HG02884 (cell line): ENCODE results near the gene MAN1C1.

Experiments
- ATAC-seq: cut with Tn5 transposase; IDR thresholded peaks from one replicate; pipeline ENCODE4 v1.9.1; 2021; ENCODE audit warnings: mild to moderate bottlenecking, moderate library complexity; ENCODE audit not compliant: unreplicated experiment

Gene MAN1C1

DNA sequence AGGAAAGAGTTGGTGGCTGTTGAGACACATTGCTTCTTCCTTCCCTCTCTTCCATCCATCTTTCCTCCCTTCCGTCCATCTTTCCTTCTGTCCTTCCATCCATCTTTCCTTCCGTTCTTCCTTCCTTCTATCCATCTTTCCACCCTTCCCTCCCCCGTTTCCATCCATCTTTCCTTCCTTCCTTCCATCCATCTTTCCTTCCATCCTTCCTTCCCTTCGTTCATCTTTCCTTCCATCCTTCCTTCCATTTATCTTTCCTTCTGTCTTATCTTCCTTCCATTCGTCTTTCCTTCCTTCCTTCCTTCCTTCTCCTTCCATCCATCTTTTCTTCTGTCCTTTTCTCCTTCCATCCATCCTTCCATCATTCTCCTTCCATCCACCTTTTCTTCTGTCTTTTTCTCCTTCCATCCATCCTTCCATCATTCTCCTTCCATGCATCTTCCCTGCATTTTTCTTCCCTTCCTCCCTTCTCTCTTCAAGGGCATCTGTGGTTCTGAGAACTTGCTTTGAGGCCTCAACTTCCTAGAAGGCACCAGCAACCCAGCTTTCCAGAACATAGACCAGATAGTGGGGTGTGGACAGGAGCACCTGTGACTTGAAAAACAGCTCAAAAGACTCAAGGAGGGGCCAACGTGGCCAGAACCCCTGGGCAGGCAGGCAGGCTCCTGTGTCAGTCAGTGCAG lies 134.5 kb downstream of the MAN1C1 start:
- ATAC-seq: no peak

DNA sequence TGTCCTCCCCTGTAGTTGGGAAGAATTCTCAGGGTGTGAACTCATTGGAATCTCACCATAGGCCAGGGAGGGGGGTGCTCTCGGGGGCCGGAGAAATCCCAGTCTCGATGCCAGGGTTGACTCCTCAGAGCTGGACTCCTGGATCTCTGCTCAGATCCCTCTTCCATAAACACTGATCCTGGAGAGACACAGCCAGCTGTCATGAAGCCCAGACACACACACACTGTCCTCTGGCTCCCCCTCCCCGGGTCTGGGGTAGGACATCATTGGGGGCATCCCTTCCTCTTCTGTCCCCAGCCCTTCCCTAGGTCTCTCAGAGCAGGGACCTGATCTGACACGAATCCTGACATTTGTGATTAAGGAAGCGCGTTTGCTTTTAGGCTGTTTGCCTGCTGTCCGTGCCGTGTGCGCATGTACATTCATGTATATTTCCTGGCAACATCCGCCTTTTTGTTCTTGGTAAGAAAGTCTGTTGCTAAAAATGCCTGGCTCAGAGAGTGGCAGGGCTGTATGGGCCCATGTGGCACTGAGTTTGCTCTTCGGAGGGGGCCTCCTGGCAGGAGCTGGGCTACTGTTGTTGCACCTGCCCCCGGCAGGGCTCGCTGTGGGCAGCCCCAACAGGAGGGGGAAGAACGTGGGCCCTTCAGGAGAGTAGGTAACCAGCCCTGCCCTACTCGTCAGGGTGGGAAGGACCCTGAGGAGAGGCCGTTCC lies 138.0 kb downstream of the MAN1C1 start:
- no peak for ATAC-seq

DNA sequence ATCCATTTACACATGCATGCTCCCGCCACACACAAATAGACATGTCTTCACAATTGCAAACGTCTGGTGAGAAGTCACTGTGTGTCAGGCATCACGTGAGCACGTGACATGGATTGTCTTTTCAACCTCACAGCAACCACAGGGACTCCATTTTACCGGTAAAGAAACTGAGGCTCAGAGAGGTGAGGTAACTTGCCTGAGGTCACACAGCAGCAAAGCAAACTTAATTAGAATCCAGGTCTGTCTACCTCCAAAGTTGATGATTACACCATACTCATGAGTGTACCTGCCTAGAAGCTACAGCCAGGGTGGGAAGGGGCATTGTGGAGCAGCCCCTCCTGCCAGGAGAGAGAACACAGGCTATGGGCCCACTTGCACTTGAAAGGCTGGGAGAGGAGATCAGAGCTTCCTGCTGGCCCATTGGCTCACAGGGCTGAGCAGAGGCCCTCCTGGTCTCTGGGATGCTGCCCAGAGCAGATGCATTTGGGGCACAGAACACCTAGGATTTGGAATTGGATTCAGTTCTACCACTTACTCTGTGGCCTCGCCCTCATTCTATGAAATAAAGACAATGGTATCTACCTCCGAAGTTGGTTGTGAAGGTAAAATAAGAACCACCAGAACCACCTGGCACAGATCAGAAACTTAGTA lies 139.0 kb downstream of the MAN1C1 start:
- no peak for ATAC-seq

DNA sequence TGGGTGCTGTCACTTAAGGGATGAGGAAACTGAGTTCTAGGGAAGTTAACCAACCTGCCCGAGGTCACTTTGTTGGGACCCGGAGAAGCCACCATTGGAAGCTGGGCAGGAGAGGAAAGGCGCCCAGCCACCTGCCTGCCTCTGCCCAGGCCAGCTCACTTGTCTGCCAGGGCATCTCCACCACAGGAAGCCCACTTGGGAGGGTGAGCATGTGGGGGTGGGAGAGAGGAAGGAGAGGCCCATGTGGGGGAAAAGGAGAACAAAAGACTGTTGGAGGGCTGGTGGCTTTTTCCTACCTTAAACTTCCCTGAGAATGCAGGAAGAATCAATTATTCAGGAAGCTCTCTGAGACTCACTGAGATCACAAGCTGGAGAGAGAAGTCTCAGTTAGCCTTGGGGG lies 139.6 kb downstream of the MAN1C1 start:
- no peak for ATAC-seq

DNA sequence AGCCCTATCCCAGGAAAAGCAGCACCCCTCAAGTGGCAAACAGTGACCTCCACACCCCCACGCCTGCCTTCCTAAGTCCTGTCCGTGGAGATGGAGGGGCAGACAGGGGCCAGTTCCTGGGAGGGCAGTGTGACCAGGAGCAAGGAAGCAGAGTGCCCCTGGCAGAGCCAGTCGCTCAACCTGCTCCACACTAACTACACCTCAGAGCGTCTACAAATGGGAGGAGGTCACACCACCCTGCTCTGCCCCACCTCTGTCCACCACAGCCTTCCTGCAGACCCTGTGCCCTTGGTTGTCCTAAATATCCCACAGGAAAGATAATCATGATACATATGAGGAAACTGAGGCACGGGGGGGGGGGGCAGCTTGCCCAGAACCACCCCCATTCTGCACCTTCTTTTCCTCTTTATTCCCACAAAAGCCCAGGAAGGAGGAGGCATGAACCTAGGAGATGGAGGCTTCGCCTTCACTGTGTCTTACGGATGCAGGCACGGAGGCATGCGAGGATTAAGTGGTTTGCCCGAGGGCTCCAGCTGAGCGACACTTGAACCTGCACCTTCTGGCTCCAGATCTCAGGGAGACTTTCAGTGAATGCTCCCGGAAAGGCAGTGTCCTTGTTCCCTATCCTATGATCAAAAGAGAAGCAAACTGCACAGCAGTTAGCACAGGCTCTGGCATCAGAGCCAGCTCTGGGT lies 140.7 kb downstream of the MAN1C1 start:
- ATAC-seq: no peak

DNA sequence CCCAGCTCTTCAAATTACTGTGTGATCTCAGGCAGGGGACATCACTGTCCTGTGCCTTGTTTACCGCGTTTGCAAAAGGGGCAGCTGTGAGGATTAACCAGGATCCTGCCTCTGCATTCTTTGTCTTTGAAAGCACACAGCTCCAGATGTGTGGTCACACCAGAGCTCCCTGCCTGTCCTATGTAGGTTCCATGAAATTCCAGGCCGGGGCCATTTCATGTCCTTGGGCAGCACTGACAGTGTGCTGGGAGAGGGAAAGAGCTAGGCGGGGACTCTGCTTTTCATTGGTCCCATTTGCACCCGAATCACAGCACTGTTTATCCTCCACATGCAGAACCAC lies 141.2 kb downstream of the MAN1C1 start:
- no peak for ATAC-seq

DNA sequence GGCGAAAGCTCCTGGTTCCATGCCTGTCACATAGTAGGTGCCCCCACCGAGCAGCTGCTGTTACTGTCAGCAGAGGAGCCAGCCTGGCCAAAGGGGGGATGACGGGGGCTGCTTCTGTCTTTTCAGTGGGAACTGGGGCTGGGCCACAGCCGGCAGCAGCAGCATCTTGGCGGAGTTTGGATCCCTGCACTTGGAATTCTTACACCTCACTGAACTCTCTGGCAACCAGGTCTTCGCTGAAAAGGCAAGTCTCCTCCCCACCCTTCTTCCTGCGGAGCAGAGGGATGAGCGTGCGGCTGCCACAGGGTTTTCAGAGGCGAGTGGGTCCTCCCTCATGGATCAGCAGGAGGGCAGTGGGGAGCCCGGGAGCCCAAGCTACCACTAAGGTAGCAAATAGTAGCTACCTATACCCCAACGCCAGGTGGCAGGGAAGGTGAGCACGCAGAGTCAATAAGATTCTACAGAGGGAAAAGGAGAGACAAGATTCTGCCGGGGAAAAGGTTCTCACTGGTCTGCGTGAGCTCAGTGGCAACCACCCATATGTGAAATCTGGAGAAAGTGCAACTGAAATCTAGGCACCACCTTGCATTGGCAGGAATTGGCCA lies 142.0 kb downstream of the MAN1C1 start:
- no peak for ATAC-seq

DNA sequence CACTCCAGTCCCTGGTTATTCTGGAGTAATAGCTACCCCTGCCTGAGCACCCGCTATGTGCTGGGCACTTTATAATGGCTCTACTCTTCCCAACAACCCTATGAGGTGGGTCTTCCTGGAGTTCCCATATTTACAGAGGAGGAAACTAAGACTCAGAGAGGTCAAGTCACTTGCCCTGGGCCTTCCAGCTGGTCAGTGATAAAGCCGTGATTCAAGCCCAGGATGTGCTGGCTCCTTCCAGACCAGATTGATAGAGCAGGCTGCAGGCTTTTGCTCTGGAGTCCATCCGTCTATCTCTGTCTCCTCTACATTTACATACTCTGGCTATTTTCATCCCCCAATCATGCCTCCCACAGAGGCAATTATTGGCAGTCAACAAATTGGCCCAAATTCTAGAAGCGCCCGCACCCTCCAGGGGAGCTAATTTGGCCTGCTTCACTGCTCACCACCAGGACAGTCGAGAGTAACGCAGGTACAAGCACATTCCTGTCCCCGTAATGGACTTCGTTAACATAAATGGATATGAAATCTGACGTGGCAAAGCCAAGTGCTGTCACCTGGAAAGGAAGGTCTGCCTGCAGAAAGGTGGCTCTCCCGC lies 143.6 kb downstream of the MAN1C1 start:
- no peak for ATAC-seq

DNA sequence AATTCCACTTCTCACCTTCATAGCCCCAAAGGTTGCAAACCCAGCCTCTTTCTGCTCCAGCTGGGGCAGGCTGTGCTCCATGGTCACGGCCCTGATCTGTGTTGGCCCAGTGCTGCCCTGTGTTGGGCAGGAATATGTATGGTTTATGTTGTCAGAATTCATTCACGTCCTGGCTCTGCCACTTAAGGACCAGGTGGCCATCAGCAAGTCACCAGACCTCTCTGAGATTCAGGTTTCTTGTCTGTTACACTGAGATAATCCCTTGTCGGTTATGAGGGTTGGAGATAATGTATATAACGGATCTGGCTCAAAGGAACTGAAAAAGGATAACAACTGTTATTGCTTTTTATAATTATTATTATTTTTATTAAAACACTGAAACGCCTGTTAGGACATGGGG lies 144.3 kb downstream of the MAN1C1 start:
- ATAC-seq: no peak

DNA sequence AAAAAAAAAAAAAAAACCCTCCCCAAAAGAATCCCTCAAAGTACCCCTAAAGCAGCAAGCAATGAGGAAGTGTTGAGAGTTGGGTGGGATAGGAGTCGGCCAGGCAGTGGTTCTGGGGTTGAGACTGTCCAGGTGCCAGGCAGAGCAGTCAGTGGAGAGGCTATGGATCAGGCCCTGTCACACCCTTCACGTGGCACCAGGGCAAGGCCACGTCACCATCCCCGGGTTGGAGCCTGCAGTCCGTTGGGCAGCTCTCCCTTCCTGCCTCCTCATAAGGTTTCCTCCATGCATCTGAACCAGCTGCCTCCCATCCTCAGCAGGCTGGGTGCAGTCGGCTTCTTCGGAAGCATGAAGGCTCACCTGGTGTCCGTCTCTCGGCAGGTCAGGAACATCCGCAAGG lies 146.9 kb downstream of the MAN1C1 start:
- no peak for ATAC-seq

DNA sequence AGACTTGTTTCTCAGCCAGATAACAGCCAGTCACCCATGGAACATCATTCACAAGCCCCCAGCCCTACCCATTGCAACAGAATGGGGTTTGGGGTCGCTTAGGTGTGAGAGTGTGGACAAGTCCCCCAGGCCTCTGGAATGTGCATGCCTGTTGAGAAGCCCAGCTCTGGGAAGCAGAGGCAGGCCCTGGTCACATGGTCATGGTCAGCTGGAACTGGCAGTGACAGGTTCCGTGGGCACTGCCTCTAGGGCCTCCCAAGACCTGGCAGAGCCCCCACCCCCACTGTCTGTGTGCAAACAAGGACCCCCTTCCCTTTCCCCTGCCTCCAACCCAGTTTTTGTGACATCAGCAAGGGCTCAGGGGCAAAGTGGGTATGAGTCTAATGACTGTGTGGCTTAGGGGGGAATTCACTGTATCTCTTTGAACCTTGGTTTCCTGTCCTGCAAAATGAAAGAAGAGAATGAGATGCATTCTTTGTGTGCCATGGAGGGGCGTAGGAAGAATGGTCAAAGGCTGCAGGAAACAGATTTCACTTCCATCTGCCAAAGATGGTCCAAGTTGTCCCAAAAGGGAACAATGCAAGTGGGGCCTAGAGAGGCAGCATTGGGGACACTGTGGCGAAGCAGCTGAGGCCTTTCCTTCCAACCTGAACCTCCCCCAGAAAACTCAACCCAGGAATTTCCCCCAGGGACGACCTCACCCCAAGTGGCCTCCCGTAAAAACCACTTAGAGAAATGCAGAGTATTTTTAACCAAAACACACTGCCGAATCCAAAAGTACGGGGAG lies 148.7 kb downstream of the MAN1C1 start:
- no peak for ATAC-seq

DNA sequence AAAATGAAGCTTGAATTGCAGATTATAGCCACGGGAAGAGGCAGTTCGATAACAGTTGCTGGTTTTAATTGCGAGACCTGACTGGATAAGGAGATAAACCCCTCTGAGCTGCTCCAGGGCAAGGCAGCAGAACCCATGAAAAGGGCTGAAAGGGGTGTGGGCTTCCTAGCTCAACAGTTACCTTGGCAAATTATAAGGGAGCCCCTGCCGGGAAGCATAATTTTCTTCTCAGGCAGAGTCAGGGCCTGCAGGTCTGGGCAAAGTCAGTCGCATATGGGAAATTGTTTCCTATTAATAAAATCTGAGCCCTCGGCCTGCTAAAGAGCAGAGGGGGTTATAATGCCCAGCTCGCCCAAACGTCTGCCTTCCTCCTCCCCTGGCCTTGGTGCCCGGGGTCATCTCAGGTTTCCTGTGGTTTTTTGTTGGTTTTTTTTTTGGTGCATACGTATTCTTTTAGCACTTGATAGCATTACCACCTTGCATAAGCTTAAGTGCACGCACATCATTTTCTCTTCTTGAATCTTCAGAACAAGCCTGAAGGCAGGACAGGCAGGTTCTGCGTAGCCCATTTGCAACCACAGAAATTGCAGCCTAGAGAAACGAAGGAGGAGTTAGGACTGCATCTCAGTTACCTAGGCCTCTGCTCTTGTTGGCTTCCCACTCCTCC lies 149.5 kb downstream of the MAN1C1 start:
- no peak for ATAC-seq

DNA sequence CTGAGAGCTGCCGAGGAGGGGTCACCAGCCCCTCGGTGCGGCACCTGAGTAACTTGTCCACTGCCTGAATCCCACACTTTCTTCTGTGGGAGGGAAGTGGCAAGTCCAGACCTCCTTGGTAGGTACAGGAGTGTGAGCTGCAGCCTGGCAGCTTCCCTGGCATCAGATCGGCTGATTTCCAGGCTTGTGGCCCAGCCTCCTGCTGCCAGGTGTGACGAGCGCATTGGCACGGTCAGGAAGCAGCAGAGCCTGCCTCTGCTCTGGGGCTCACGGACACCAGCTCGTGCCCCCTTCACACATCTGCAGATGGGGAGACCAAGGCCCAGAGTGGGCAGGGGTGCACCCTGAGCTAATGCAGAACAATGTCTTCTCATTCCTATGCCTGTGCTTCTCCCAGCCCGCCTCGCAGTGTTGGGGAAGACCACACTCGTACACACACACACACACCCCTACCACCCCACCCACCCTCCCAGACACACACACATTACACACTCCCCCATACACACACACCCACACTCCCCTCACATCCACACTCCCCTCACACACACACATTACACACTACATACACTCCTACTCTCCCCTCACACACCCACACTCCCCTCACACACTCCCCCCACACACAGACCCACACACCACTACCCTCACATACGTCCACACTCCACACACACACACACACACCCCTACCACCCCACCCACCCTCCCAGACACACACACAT lies 150.3 kb downstream of the MAN1C1 start:
- no peak for ATAC-seq

DNA sequence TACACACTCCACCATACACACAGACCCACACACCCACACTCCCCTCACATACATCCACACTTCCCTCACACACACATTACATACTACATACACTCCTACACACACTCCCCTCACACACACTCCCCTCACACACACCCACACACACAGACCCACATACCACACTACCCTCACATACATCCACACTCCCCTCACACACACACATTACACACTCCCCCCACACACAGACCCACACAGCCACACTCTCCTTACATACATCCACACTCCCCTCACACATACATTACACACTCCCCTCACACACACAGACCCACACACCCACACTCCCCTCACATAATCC lies 150.8 kb downstream of the MAN1C1 start:
- no peak for ATAC-seq

DNA sequence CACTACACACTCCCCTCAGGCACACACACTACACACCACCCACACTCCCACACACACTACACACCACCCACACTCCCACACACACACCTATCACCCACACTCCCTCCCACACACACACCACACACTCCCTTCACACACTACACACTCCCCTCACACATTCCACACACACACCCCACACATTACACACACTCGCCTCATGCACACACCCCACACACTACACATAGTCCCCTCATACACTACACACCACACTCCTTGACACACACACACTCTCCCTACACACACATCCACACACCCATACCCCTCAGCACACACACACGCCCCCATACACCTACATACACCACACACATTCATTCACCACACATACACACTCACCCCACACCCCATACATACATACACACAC lies 152.4 kb downstream of the MAN1C1 start:
- no peak for ATAC-seq

DNA sequence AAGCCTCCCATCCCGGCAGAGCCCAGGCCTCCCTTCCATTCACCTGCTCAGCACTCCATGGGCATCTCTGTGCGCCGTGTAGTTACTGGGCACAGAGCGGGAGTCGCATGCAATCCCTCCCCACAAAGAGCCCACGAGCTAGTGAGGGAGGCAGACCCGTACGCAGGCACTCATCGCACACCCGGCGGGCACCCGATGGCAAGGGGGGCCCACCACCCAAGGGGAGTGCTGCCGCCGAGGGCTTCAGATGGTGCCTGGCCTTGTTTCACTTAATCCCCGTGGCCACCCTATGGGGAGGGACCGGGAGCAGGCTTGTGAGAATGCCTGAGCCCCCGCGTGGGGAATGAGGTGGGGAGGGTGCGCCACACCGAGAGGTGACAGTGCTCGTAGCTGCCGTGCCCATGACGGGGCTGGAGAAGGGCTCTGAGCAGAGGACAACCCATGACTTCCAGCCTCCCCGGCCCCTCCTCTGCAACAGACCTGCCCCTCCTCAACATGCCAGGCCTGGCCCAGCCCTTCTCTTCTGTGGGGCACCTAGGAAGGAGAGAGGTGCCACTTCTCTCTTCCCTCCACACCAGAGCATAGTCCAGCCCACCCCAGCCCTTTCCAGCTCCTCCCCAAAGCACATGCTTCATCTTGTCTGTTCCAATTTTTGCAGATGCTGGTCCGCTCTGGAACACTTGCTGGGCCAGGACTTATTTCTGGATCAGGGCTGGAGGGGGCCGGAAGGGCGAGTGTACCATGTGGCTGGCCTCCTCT lies 153.2 kb downstream of the MAN1C1 start:
- no peak for ATAC-seq

DNA sequence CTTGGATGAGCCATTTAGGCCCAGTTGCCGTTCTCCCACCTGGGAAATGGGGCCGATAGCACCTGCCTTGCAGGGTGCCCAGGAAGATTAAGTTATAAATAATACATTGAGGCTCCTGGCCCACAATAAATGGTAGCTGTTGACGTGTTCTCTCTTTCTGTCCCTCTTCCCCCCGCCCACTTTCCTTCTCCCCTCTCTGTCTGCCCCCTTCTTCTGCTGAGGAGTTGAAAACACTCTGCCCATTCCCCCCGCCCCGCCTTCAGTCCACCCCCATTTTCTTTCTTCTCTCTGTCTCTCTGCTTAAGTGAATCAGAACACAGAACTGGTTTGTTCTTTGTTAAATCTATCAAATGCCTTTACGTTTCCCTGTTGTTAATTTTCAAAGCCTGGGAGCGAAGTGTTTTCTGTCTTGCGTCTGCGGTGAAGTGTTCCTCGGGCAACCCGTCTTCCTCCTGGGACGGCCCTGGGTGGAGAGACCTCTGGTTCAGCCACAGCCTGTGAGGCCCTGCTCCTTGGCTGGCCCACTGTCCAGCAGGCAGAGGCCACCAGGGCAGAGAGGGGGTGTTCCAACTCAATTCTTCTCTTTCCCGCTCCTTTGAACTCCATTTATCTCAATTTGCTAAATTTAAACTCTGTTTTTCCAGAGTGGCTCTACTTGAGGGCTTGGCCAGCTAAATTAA lies 154.1 kb downstream of the MAN1C1 start:
- ATAC-seq: no peak
